ENCODE data around the gene CNGA2. TPM values are rescaled to one million over a fixed set of nuclear protein-coding genes. Genes with fewer than 3 reads are reported as not detected.

CNGA2 gene
- total and polyA plus RNA-seq, 9 of the 15 experiments (the other 6 are each of a cell fraction or from before 2014, with no cell fraction given): not detected

GRCh38 chrX:151736685-151737084 lies 2.1 kb downstream of the CNGA2 start:
- no peak for FAIRE-seq
- Histone ChIP-seq H2AFZ (ENCODE audit: low read depth, low read length) (no peak overlapping the region), H3K27ac (ENCODE audit: extremely low read depth, low read depth, low read length) (no peak overlapping the region), H4K20me1 (replicated peaks; ENCODE audit: control insufficient read depth, insufficient read depth, low read length) (no peaks in the 10 kb centered on the region), H3K36me3 (ENCODE audit: control insufficient read depth, insufficient read depth, low read length) (no peaks in the 10 kb centered on the region), H3K9me3 (replicated peaks; ENCODE audit: control insufficient read depth, insufficient read depth, low read depth, low read length) (no peaks in the 10 kb centered on the region), H3K4me3 (no peak overlapping the region), H3K9ac (ENCODE audit: insufficient read depth in 1 of 2, low read depth in 2 of 2, low read length in 2 of 2) (no peak overlapping the region), H3K9me1 (ENCODE audit: control insufficient read depth, insufficient read depth, low read length) (no peaks in the 10 kb centered on the region), H3K79me2 (ENCODE audit: control insufficient read depth, insufficient read depth, low read length) (no peaks in the 10 kb centered on the region), H3K4me1 (replicated peaks in 1 of 2; ENCODE audit: control insufficient read depth in 2 of 2, insufficient read depth in 2 of 2, low read length in 2 of 2) (no peaks in the 10 kb centered on the region), H3K27me3 (ENCODE audit: control insufficient read depth in 2 of 2, insufficient read depth in 2 of 2, low read length in 2 of 2) (peaks cover 0 to 39% of the 10 kb centered on the region in 2 experiments; a peak in 4 of 5 replicates), H3K4me2 (ENCODE audit: insufficient read depth, low read length) (no peak overlapping the region)
- ATAC-seq: no peak
- in situ Hi-C loops (cut with MboI) (no loop called here), intact Hi-C loops (cut with micrococcal nuclease) (no loop called here)
- no peak for DNase-seq (ENCODE audit: extremely low read depth in 1 of 4, low spot score in 3 of 4)
- no peak for TF ChIP-seq ZNF699 (CRISPR knock-in tag; IDR thresholded peaks at IDR 0.05; ENCODE audit: insufficient replicate concordance)
- no peak for TF ChIP-seq ZBTB17 (CRISPR knock-in tag; IDR thresholded peaks at IDR 0.05)
- no peak for TF ChIP-seq STAT5A (IDR thresholded peaks at IDR 0.05; ENCODE audit: borderline replicate concordance, low read length)
- no peak for TF ChIP-seq MEF2D (tag; conservative IDR thresholded peaks at IDR 0.05; ENCODE audit: low read depth)
- no peak for TF ChIP-seq HDAC8 (tag; IDR thresholded peaks at IDR 0.05)
- no peak for TF ChIP-seq PML (IDR thresholded peaks at IDR 0.05; ENCODE audit: low read length)
- TF ChIP-seq, protein P1, sequence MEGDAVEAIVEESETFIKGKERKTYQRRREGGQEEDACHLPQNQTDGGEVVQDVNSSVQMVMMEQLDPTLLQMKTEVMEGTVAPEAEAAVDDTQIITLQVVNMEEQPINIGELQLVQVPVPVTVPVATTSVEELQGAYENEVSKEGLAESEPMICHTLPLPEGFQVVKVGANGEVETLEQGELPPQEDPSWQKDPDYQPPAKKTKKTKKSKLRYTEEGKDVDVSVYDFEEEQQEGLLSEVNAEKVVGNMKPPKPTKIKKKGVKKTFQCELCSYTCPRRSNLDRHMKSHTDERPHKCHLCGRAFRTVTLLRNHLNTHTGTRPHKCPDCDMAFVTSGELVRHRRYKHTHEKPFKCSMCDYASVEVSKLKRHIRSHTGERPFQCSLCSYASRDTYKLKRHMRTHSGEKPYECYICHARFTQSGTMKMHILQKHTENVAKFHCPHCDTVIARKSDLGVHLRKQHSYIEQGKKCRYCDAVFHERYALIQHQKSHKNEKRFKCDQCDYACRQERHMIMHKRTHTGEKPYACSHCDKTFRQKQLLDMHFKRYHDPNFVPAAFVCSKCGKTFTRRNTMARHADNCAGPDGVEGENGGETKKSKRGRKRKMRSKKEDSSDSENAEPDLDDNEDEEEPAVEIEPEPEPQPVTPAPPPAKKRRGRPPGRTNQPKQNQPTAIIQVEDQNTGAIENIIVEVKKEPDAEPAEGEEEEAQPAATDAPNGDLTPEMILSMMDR (IDR thresholded peaks at IDR 0.05 in 2 of 3, conservative IDR thresholded peaks at IDR 0.05 in 1 of 3; ENCODE audit: insufficient read depth in 2 of 3, low read depth in 1 of 3, low read length in 3 of 3): no peak
- no peak for TF ChIP-seq BACH1 (tag; IDR thresholded peaks at IDR 0.05)
- TF ChIP-seq NFYB (IDR thresholded peaks at IDR 0.05; ENCODE audit: extremely low read depth, insufficient read length): no peak
- no peak for TF ChIP-seq ZFP36 (IDR thresholded peaks at IDR 0.05; ENCODE audit: low read depth, low read length, partially characterized antibody)
- no peak for TF ChIP-seq BCL6 (CRISPR knock-in tag; IDR thresholded peaks at IDR 0.05)
- TF ChIP-seq, protein P2, sequence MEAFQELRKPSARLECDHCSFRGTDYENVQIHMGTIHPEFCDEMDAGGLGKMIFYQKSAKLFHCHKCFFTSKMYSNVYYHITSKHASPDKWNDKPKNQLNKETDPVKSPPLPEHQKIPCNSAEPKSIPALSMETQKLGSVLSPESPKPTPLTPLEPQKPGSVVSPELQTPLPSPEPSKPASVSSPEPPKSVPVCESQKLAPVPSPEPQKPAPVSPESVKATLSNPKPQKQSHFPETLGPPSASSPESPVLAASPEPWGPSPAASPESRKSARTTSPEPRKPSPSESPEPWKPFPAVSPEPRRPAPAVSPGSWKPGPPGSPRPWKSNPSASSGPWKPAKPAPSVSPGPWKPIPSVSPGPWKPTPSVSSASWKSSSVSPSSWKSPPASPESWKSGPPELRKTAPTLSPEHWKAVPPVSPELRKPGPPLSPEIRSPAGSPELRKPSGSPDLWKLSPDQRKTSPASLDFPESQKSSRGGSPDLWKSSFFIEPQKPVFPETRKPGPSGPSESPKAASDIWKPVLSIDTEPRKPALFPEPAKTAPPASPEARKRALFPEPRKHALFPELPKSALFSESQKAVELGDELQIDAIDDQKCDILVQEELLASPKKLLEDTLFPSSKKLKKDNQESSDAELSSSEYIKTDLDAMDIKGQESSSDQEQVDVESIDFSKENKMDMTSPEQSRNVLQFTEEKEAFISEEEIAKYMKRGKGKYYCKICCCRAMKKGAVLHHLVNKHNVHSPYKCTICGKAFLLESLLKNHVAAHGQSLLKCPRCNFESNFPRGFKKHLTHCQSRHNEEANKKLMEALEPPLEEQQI (IDR thresholded peaks at IDR 0.05): no peak
- TF ChIP-seq COPS2 (conservative IDR thresholded peaks at IDR 0.05): no peak
- TF ChIP-seq, protein P3, sequence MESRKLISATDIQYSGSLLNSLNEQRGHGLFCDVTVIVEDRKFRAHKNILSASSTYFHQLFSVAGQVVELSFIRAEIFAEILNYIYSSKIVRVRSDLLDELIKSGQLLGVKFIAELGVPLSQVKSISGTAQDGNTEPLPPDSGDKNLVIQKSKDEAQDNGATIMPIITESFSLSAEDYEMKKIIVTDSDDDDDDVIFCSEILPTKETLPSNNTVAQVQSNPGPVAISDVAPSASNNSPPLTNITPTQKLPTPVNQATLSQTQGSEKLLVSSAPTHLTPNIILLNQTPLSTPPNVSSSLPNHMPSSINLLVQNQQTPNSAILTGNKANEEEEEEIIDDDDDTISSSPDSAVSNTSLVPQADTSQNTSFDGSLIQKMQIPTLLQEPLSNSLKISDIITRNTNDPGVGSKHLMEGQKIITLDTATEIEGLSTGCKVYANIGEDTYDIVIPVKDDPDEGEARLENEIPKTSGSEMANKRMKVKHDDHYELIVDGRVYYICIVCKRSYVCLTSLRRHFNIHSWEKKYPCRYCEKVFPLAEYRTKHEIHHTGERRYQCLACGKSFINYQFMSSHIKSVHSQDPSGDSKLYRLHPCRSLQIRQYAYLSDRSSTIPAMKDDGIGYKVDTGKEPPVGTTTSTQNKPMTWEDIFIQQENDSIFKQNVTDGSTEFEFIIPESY (CRISPR knock-in tag; IDR thresholded peaks at IDR 0.05): no peak
- TF ChIP-seq ZNF140 (CRISPR knock-in tag; IDR thresholded peaks at IDR 0.05): no peak
- no peak for TF ChIP-seq ZNF551 (CRISPR knock-in tag; IDR thresholded peaks at IDR 0.05)
- TF ChIP-seq FIP1L1 (IDR thresholded peaks at IDR 0.05; ENCODE audit: low read depth, low read length, poor library complexity, severe bottlenecking): no peak
- TF ChIP-seq, protein P4, sequence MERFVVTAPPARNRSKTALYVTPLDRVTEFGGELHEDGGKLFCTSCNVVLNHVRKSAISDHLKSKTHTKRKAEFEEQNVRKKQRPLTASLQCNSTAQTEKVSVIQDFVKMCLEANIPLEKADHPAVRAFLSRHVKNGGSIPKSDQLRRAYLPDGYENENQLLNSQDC (CRISPR knock-in tag; IDR thresholded peaks at IDR 0.05): no peak
- CTCF ChIA-PET (ENCODE audit: low intra/inter-chr PET ratio): no interaction called here
- no TSS peak for BruUV-seq (replicated peaks)
- WGBS (ENCODE audit: insufficient coverage, low coverage, missing lambda C conversion rate): 4% methylated on average over 5 of the region's 6 CpGs
- POLR2A ChIA-PET: interaction anchor here (1.6 to 1.9 kb wide), 2 partner anchors 8 to 9 kb away, joined by 4 read pairs; no protein-coding TSS in a partner anchor

All from K562 (cell line).